Fibroblast of peridontal ligament (primary cell): ENCODE results near the gene DPH1.
A peak's percentile ranks its signal among the peaks of the same experiment; 100 is the strongest.

Experiments
- DNase-seq: peaks from one replicate; pipeline ENCODE4 v3.0.0-alpha.2; 2010; ENCODE audit errors: extremely low read depth

The DPH1 gene

GRCh38 chr17:2082003-2082781 is 52.2 kb downstream of the DPH1 start:
- DNase-seq: no peak

DNA sequence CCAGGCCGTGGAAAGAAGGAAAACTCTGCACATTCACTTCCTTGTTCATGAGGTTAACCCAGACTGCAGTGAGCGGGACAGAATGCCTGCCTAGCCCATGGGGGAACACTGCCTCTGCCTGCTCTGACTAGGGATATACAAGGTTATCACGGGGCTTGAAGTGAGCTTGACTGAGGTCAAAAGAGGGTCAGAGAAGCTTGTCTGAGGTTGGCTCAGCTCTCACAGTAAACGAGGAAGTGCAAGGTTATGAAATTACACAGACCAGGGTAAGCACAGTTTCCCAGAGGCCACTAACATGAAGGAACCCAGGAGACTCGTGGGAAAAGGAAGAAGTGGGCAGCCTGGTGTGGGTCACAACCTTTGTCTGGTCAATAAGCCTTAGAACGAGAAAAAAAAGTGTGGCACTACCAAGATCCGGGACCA is 53.7 kb downstream of the DPH1 start:
- DNase-seq: no peak

GRCh38 chr17:2084036-2084765 is 54.2 kb downstream of the DPH1 start:
- peak; percentile 52 for DNase-seq

DNA sequence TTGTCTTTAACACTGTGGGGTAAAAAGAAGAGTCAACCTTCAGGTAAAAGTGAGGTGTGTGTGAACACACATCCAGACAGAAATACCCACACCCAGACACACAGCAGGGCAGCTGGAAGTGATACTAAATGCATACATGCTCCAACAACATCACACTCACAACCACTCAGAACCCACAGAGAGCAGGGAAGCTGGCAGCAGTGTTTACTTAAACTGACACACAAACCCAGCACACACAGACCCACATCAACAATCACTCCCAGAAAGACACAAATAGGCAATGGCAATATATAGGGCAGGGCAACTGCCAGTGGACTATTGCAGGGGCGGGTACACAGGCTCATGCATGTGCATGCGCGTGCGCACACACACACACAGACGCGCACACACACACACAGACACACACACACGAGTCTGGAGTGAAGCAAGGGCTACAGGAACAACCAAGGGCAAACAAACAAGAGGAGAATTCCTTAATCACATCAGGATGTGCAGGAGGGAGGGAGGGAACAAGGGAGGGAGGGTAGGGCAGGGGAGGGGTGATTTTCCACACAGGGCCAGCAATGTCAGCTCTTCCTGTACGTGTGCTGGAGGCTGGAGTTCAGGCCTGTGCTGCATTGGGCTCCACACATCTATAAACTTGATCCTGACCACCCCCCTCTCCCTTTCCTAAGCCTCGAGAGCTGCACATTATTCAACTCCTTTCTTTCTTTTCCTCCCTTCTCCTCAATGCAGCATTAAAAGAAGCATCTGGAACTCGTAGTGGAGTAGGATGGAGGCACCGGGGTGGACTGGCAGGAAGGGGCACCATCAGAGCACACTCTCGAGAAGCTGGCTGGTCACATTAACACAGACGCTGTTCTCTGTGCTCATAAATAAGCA is 55.1 kb downstream of the DPH1 start:
- DNase-seq: peak; percentile 91

- DNase-seq: peak; percentile 74
Observed at GRCh38 chr17:2085648-2085949, 55.6 kb downstream of the DPH1 start.

- DNase-seq: no peak
Observed at GRCh38 chr17:2086306-2086705, 56.4 kb downstream of the DPH1 start.

DNA sequence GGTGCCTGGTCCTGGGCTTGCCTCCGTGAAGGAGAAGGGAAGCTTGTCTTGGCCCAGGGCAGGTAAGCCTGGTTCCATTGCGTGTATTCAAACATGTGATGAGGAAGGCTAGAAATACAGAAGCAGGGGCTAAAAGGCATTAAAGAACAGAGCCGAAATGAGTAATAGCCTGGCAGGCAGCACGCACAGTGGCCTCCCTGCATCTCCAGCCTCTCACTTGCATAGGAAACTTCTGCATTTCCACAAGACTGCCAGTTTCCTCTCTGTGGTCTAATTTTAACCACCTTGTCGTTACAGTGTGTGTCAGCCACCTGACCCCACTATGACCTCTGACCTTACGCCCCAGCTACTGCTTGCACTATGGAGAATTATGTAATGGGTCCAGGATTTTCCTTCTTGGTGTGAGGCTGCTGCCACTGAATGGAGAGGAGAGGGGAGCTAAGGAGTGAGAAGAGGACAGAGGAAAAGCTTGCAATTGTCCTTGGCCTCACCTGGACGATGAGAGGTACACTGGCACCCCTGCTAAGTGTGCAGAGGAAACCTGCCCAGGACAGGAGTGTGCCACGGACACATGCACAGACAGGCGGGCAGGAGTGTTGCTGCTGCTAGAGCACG is 57.8 kb downstream of the DPH1 start:
- no peak for DNase-seq

DNA sequence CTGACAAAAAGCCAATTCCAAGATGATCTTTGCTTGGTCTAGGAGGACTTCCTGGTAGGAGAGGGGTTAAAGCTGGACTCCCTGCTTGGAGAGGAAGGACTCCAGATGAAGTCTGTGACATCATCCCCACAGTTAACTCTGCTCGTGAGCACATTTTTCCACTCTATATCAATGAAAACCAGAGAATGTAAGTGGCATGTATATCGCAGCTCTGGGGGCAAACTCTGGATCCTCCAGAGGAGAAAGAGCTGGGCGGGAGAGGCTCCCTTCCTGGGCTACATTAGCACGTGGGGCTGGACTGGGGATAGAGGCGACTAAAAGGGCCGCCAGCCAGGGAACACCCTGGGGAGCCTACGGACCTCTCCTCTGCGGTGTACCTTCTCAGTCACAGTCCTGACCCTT is 59.1 kb downstream of the DPH1 start:
- DNase-seq: peak; percentile 79

DNA sequence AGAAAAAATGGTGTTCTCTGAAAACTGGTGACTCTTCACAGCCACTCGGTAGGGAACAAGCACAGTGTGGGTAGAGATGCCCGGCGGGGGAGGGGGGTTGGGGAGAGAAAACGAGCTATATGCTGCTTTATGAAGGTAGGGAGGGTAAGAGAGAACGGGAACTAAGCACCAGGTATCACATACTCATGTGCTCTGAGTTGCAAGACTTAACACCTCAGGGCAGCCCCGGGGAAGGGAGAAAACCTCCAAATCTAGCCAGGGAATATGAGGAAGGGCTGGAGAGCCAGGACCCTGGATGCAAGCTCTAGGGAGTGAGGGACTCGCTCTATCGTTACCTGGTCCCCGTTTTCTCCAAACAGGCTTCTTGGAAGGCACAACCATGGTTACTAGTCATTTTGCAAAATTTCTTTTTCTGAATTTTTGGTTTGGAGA is 60.3 kb downstream of the DPH1 start:
- DNase-seq: no peak

DNA sequence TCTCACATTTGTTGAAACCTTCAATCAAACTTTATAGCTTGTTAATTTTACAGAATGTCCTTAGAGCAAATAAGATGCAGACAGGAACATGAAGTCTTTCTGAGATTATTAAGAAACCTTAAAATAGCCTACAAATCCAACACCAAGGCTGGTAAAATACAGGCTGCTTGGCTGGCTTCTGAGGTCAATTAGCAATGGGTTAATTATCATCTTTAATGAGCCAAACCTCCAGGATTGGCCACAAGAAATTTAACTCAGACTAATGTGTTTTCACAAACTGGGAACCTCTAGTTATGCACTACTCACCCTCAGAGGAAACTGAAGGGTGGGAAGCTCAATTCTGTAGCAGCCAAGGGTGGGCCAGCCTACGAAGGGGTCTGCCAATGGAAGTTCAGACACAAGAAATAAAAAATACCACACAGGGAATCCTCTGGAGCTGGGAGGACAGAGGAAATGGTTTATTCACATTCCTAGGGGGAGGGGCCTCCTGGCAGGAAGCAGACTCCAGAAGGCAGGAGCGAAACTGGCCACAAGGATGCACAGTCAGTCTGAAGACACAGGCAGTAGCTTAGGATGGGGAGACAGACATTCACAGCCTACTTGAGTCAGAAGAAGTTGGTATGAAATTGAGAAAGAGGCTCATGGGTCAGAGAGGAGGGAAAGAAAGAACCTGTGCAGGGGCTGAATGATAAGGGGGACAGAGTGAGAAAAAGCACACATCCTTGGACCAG is 61.0 kb downstream of the DPH1 start:
- peak; percentile 91 for DNase-seq

DNA sequence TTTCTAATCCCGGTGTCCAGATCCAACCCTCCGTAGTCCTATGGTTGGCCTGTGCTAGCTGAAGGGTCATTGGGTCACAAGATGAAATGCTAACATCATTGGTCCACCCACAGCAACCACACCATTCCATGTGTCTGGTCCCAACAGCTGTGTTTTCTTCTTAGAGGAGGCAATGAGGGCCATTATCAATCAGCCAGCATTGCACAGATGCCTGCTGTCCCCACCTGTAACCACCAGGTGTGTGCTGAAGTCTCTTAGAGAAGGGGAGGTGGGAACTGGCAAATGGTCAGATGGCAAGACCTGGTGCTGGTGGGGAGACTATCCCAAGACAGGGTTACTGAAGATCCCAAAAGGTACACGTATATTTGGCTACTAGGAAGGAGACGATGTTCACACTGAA is 62.3 kb downstream of the DPH1 start:
- no peak for DNase-seq

- no peak for DNase-seq
Observed at GRCh38 chr17:2093349-2093748, 63.4 kb downstream of the DPH1 start.
